HepG2 (cell line): Measurements from ENCODE around the gene MIF4GD. TPM values are rescaled to one million over a fixed set of nuclear protein-coding genes. Genes with fewer than 3 reads are reported as not detected.

Source experiments
- ATF7 ChIP-seq, 2 experiments: fragments of 450-650 bp in 1 of 2; sonication (generic) in 1 of 2; formaldehyde crosslinking in 1 of 2; IDR thresholded peaks; 2 replicates each; pipeline versions ENCODE4 v1.4.0 to v1.6.1; 2016 to 2020; ENCODE audit warnings: antibody characterized with exemption in 1 of 2, mild to moderate bottlenecking in 1 of 2, missing genetic modification reagents in 1 of 2
- CENPT ChIP-seq: sonication (generic); formaldehyde crosslinking; IDR thresholded peaks from 2 replicates; pipeline ENCODE4 v1.8.0; 2022; ENCODE audit warnings: low read depth, mild to moderate bottlenecking, moderate library complexity, missing genetic modification reagents
- FLYWCH1 ChIP-seq: sonication (generic); formaldehyde crosslinking; IDR thresholded peaks from 2 replicates; pipeline ENCODE4 v1.8.1; 2023; ENCODE audit warnings: mild to moderate bottlenecking, missing genetic modification reagents
- FOXA3 ChIP-seq: IDR thresholded peaks from 2 replicates; pipeline ENCODE4 v1.6.1; 2016; ENCODE audit warnings: missing genetic modification reagents, missing compliant biosample characterization
- GATAD2A ChIP-seq: IDR thresholded peaks from 2 replicates; pipeline ENCODE4 v1.6.1; 2016
- JDP2 ChIP-seq: sonication (generic); formaldehyde crosslinking; IDR thresholded peaks from 2 replicates; pipeline ENCODE4 v1.8.1; 2022; ENCODE audit warnings: missing genetic modification reagents, borderline replicate concordance
- MYC ChIP-seq: sonication (generic); formaldehyde crosslinking; IDR thresholded peaks from 2 replicates; pipeline ENCODE4 v1.9.0; 2021; ENCODE audit warnings: missing genetic modification reagents, borderline replicate concordance
- RAD21 ChIP-seq: fragments of 450-650 bp; formaldehyde crosslinking; IDR thresholded peaks from 2 replicates; pipeline ENCODE4 v1.5.0; 2020; ENCODE audit warnings: mild to moderate bottlenecking
- RNF2 ChIP-seq: fragments of 450-650 bp; conservative IDR thresholded peaks from 2 replicates; pipeline ENCODE4 v1.6.1; 2016; ENCODE audit warnings: low read depth
- SYNCRIP ChIP-seq: fragments of 200-400 bp; formaldehyde crosslinking; IDR thresholded peaks from 2 replicates; pipeline ENCODE4 v1.6.1; 2018; ENCODE audit warnings: mild to moderate bottlenecking, low read depth, low read length; ENCODE audit not compliant: insufficient read depth
- TAF15 ChIP-seq: fragments of 200-400 bp; formaldehyde crosslinking; IDR thresholded peaks from one replicate; pipeline ENCODE4 v1.6.1; 2018; ENCODE audit warnings: mild to moderate bottlenecking, low read depth, low read length; ENCODE audit not compliant: poor library complexity, severe bottlenecking
- THAP11 ChIP-seq: IDR thresholded peaks from 2 replicates; pipeline ENCODE4 v1.6.1; 2016; ENCODE audit warnings: missing biosample characterization, missing genetic modification reagents
- ZBTB7B ChIP-seq: sonication (generic); formaldehyde crosslinking; IDR thresholded peaks from 2 replicates; pipeline ENCODE4 v1.4.0; 2020; ENCODE audit warnings: missing genetic modification reagents
- ZNF121 ChIP-seq: sonication (generic); formaldehyde crosslinking; IDR thresholded peaks from 2 replicates; pipeline ENCODE4 v1.5.0; 2020; ENCODE audit warnings: mild to moderate bottlenecking, missing genetic modification reagents
- ZNF431 ChIP-seq: sonication (generic); formaldehyde crosslinking; IDR thresholded peaks from 2 replicates; pipeline ENCODE4 v1.9.0; 2022; ENCODE audit warnings: missing genetic modification reagents, low read depth, mild to moderate bottlenecking, borderline replicate concordance
- ZNF446 ChIP-seq: sonication (generic); formaldehyde crosslinking; IDR thresholded peaks from 2 replicates; pipeline ENCODE4 v1.5.0; 2020; ENCODE audit warnings: mild to moderate bottlenecking, missing genetic modification reagents
- ZNF451 ChIP-seq: sonication (generic); formaldehyde crosslinking; IDR thresholded peaks from 2 replicates; pipeline ENCODE4 v1.5.0; 2020; ENCODE audit warnings: mild to moderate bottlenecking, missing genetic modification reagents
- ZNF607 ChIP-seq: sonication (generic); formaldehyde crosslinking; IDR thresholded peaks from 2 replicates; pipeline ENCODE4 v1.5.1; 2020; ENCODE audit warnings: missing genetic modification reagents, mild to moderate bottlenecking, borderline replicate concordance
- polyA plus RNA-seq, 8 experiments: library from polyadenylated mRNA; depleted of rRNA in 3 of 8; stranded (reverse) in 7 of 8; unstranded in 1 of 8; fragments of >200 nt; fragmentation: Illumina TruSeq in 4 of 8; extraction: Trizol in 4 of 8; gene quantifications; 2 replicates each; pipeline versions ENCODE4 v1.2.1 to v1.2.3, GENCODE V29; 2011 to 2016; ENCODE audit warnings: low read depth in 4 of 8, missing spikeins in 1 of 8, mixed read lengths in 1 of 8; ENCODE audit not compliant: insufficient read depth in 1 of 8
- total RNA-seq, 5 experiments: library from RNA; depleted of rRNA; stranded (reverse); fragments of >200 nt; fragmentation: Illumina TruSeq; extraction: Trizol; gene quantifications; 2 replicates each; pipeline ENCODE4 v1.2.3, GENCODE V29; 2016; ENCODE audit warnings: low read depth in 1 of 5
- TF ChIP-seq, protein P1 (sequence below): sonication (generic); formaldehyde crosslinking; IDR thresholded peaks from 2 replicates; pipeline ENCODE4 v1.4.0; 2020; ENCODE audit warnings: missing genetic modification reagents, borderline replicate concordance
- TF ChIP-seq, protein P2 (sequence below): sonication (generic); formaldehyde crosslinking; IDR thresholded peaks from 2 replicates; pipeline ENCODE4 v1.5.1; 2020; ENCODE audit warnings: missing genetic modification reagents, mild to moderate bottlenecking, borderline replicate concordance
- TF ChIP-seq, protein P3 (sequence below): sonication (generic); formaldehyde crosslinking; IDR thresholded peaks from 2 replicates; pipeline ENCODE4 v1.8.1; 2023; ENCODE audit warnings: mild to moderate bottlenecking, inconsistent platforms, moderate library complexity, missing genetic modification reagents, borderline replicate concordance
- TF ChIP-seq, protein P4 (sequence below): IDR thresholded peaks from 2 replicates; pipeline ENCODE4 v1.6.1; 2012; ENCODE audit warnings: low read depth, low read length, improper control_type of control experiment

MIF4GD gene
- total and polyA plus RNA-seq, 2 of the 13 experiments (the other 11 are each of a cell fraction or from before 2014, with no cell fraction given): 14.0 to 28.0 TPM

DNA sequence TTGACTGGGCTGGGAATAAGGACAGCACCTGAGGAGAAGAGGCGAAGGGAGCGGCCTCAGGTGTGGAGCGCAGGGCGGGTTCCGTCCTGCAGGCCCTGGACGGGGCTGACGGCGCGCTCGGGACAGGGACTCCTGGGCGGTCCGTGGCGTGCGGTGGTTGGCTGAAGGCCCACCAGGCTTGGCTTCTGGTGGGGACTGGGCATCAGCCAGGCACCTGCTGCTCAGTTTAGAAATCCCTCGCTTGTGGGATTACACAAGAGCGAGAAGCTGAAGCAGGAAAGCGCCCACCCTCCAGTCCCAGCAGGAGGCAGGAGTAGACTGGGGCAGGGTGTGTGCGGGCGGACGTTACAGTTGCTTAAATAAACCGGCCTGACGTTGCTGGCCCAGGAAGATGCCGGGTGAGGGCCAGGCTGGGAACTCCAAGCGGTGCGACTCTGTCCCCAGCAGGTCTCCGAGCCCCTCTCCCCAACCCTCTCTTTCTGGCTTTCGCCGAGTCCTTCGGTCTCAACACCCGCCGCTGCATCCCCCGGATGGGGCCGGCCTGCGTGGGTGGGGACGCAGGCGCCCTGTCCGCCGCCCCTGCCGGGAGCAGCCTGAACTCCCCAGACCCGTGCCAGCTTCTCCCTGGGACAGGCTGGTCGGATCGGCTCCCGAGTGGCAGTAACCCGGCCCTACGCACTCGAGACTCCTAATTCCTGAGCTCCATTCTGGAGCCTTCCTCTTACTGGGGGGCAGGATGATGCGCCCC, 639 bp downstream of the MIF4GD start (continued):
- TF ChIP-seq TAF15 (no peak), THAP11 (CRISPR knock-in tag) (peak; percentile 81), MYC (no peak), GATAD2A (CRISPR knock-in tag) (peak; percentile 73), ZNF607 (no peak; the same call in none of the 2 replicates), ATF7 (IDR thresholded peaks at IDR 0.05) (no peak), ATF7 (CRISPR knock-in tag; IDR thresholded peaks at IDR 0.05) (no peak), ZBTB7B (peak; percentile 65), ZNF121 (CRISPR knock-in tag) (peak; percentile 50; the same call in 1 of the 2 replicates), RNF2 (no peak), FOXA3 (CRISPR knock-in tag) (peak; percentile 56), JDP2 (CRISPR knock-in tag) (no peak), RAD21 (CRISPR knock-in tag) (peak; percentile 85), ZNF451 (no peak; the same call in 1 of the 2 replicates), CENPT (no peak), ZNF446 (peak; percentile 20; the same call in 1 of the 2 replicates), SYNCRIP (no peak), FLYWCH1 (CRISPR knock-in tag) (no peak), ZNF431 (CRISPR knock-in tag) (no peak)
- TF ChIP-seq, protein P1, sequence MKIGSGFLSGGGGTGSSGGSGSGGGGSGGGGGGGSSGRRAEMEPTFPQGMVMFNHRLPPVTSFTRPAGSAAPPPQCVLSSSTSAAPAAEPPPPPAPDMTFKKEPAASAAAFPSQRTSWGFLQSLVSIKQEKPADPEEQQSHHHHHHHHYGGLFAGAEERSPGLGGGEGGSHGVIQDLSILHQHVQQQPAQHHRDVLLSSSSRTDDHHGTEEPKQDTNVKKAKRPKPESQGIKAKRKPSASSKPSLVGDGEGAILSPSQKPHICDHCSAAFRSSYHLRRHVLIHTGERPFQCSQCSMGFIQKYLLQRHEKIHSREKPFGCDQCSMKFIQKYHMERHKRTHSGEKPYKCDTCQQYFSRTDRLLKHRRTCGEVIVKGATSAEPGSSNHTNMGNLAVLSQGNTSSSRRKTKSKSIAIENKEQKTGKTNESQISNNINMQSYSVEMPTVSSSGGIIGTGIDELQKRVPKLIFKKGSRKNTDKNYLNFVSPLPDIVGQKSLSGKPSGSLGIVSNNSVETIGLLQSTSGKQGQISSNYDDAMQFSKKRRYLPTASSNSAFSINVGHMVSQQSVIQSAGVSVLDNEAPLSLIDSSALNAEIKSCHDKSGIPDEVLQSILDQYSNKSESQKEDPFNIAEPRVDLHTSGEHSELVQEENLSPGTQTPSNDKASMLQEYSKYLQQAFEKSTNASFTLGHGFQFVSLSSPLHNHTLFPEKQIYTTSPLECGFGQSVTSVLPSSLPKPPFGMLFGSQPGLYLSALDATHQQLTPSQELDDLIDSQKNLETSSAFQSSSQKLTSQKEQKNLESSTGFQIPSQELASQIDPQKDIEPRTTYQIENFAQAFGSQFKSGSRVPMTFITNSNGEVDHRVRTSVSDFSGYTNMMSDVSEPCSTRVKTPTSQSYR (CRISPR knock-in tag): no peak; the same call in 1 of the 2 replicates
- TF ChIP-seq, protein P2, sequence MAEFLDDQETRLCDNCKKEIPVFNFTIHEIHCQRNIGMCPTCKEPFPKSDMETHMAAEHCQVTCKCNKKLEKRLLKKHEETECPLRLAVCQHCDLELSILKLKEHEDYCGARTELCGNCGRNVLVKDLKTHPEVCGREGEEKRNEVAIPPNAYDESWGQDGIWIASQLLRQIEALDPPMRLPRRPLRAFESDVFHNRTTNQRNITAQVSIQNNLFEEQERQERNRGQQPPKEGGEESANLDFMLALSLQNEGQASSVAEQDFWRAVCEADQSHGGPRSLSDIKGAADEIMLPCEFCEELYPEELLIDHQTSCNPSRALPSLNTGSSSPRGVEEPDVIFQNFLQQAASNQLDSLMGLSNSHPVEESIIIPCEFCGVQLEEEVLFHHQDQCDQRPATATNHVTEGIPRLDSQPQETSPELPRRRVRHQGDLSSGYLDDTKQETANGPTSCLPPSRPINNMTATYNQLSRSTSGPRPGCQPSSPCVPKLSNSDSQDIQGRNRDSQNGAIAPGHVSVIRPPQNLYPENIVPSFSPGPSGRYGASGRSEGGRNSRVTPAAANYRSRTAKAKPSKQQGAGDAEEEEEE (CRISPR knock-in tag): no peak
- TF ChIP-seq, protein P3, sequence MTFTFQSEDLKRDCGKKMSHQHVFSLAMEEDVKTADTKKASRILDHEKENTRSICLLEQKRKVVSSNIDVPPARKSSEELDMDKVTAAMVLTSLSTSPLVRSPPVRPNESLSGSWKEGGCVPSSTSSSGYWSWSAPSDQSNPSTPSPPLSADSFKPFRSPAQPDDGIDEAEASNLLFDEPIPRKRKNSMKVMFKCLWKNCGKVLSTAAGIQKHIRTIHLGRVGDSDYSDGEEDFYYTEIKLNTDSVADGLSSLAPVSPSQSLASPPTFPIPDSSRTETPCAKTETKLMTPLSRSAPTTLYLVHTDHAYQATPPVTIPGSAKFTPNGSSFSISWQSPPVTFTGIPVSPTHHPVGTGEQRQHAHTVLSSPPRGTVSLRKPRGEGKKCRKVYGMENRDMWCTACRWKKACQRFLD (CRISPR knock-in tag): no peak
- TF ChIP-seq, protein P4, sequence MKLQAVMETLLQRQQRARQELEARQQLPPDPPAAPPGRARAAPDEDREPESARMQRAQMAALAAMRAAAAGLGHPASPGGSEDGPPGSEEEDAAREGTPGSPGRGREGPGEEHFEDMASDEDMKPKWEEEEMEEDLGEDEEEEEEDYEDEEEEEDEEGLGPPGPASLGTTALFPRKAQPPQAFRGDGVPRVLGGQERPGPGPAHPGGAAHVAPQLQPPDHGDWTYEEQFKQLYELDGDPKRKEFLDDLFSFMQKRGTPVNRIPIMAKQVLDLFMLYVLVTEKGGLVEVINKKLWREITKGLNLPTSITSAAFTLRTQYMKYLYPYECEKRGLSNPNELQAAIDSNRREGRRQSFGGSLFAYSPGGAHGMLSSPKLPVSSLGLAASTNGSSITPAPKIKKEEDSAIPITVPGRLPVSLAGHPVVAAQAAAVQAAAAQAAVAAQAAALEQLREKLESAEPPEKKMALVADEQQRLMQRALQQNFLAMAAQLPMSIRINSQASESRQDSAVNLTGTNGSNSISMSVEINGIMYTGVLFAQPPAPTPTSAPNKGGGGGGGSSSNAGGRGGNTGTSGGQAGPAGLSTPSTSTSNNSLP: no peak
